OCI-LY3 (cell line): ENCODE results near the gene IL1RAPL1.

ENCODE experiments used
- H2AFZ ChIP-seq: fragments of 200-600, 300-600 bp; shearing (Covaris generic); 2 replicates; pipeline ENCODE4 v1.6.0; 2014; ENCODE audit warnings: antibody characterized with exemption, low read depth, low read length
- H3K27ac ChIP-seq: fragments of 200-600, 300-600 bp; sonication (generic); 2 replicates; pipeline ENCODE4 v1.5.1; 2014; ENCODE audit warnings: mild to moderate bottlenecking, low read length, moderate library complexity, mixed read lengths
- H3K27me3 ChIP-seq: fragments of 200-600, 300-600 bp; sonication (generic); 2 replicates; pipeline ENCODE4 v1.6.1; 2014; ENCODE audit warnings: low read depth, low read length, mixed read lengths
- H3K36me3 ChIP-seq: fragments of 200-600, 300-600 bp; sonication (generic); replicated peaks from 2 replicates; pipeline ENCODE3; 2014; ENCODE audit warnings: low read depth, low read length, mixed read lengths
- H3K4me1 ChIP-seq: fragments of 300-600, 200-600 bp; sonication (generic); 2 replicates; pipeline ENCODE4 v1.6.1; 2014; ENCODE audit warnings: low read length, mixed read lengths
- H3K4me2 ChIP-seq: fragments of 200-600, 300-600 bp; sonication (generic); 2 replicates; pipeline ENCODE4 v1.6.1; 2014; ENCODE audit warnings: low read length, mixed read lengths
- H3K4me3 ChIP-seq: fragments of 300-600, 200-600 bp; sonication (generic); 2 replicates; pipeline ENCODE4 v1.5.1; 2014; ENCODE audit warnings: antibody characterized with exemption, mild to moderate bottlenecking, low read length, moderate library complexity
- H3K79me2 ChIP-seq: fragments of 300-600, 200-600 bp; shearing (Covaris generic); 2 replicates; pipeline ENCODE4 v1.6.1; 2014; ENCODE audit warnings: mild to moderate bottlenecking, low read length, mixed read lengths
- H3K9ac ChIP-seq: fragments of 300-600, 200-600 bp; shearing (Covaris generic); 2 replicates; pipeline ENCODE4 v1.6.0; 2014; ENCODE audit warnings: mild to moderate bottlenecking, low read length, moderate library complexity
- H3K9me3 ChIP-seq: fragments of 200-600, 300-600 bp; shearing (Covaris generic); 2 replicates; pipeline ENCODE4 v1.6.1; 2014; ENCODE audit warnings: low read length, mixed read lengths; ENCODE audit not compliant: insufficient read depth
- H4K20me1 ChIP-seq: fragments of 200-600, 300-600 bp; sonication (generic); 2 replicates; pipeline ENCODE4 v1.6.1; 2016; ENCODE audit warnings: low read length, mixed read lengths; ENCODE audit not compliant: insufficient read depth
- EZH2phosphoT487 ChIP-seq: fragments of 200-600 bp; shearing (Covaris generic); IDR thresholded peaks from 2 replicates; pipeline ENCODE4 v1.6.1; 2018; ENCODE audit warnings: antibody characterized with exemption, mixed run types, low read depth
- TF ChIP-seq, protein P1 (sequence below): fragments of 200-600, 300-600 bp; sonication (generic); IDR thresholded peaks from 2 replicates; pipeline ENCODE4 v1.5.1; 2014; ENCODE audit warnings: antibody characterized with exemption, low read length, low read depth

IL1RAPL1 gene

DNA sequence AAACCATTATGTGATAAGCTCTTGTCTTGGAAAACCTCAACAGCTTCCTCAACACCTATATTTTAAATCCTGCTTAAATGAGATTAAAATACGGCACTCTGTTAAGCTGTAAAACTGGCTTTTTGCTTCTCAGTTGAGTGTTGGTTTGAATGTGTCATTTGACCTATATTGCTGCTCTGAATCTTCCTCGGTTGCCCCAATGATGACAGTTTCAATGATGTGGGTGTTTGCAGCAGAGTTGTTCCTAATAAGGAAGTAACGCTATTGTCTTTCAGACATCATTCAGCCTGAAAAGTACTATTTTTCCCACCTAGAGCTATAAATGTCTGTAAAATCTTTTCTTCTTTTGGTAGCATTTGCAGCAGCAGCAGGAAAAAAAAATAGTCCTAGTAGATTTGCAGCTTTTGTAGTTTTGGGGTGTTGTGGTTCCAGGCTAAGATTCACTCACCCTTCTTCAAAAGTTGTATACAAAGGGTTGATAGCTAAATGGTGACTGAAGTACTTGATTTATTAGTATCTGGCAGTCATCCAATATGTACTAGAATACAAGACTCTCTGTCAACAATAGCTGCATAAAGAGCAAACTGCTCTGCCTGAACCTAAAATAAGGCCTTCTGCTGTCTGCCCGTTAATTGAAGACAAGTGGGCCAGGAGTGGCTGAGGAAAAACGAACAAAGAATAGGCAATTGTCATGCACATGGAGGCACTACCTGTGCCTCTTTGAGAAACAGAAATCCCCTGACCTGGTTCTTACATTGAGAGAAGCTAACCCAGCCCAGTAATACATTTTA lies 333.1 kb downstream of the IL1RAPL1 start:
- Histone ChIP-seq H4K20me1 (no peaks in the 10 kb centered on the region), H3K4me1 (peaks cover 12% of the 10 kb centered on the region), H3K9me3 (no peaks in the 10 kb centered on the region), H3K79me2 (no peaks in the 10 kb centered on the region), H3K9ac (no peak overlapping the region), H3K36me3 (no peaks in the 10 kb centered on the region), H3K4me2 (no peak overlapping the region), H3K27me3 (no peaks in the 10 kb centered on the region), H2AFZ (no peak overlapping the region), H3K27ac (no peak overlapping the region), H3K4me3 (no peak overlapping the region)
- TF ChIP-seq, protein P1, sequence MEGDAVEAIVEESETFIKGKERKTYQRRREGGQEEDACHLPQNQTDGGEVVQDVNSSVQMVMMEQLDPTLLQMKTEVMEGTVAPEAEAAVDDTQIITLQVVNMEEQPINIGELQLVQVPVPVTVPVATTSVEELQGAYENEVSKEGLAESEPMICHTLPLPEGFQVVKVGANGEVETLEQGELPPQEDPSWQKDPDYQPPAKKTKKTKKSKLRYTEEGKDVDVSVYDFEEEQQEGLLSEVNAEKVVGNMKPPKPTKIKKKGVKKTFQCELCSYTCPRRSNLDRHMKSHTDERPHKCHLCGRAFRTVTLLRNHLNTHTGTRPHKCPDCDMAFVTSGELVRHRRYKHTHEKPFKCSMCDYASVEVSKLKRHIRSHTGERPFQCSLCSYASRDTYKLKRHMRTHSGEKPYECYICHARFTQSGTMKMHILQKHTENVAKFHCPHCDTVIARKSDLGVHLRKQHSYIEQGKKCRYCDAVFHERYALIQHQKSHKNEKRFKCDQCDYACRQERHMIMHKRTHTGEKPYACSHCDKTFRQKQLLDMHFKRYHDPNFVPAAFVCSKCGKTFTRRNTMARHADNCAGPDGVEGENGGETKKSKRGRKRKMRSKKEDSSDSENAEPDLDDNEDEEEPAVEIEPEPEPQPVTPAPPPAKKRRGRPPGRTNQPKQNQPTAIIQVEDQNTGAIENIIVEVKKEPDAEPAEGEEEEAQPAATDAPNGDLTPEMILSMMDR: no peak
- no peak for TF ChIP-seq EZH2phosphoT487

DNA sequence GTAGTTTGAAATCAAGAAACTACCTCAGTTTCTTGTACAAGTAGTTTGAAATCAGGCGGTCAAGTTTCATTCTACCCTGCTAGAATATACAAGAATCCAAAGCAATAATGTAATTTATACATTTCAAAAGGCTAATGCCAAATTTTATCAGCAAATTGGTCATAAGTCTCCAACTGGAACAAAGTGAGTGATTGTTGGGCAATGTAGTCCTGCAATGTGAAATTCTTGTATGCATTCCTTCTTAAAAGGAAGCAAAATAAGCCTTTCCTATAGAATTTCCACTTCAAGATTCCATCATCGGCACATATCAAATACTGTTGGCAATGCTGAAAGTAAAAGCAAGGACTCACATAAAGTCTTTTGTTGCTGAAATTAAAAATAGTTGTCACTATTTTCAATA lies 334.9 kb downstream of the IL1RAPL1 start:
- Histone ChIP-seq H3K4me3 (no peak overlapping the region), H3K4me2 (no peak overlapping the region), H3K9me3 (no peaks in the 10 kb centered on the region), H2AFZ (no peak overlapping the region), H4K20me1 (no peaks in the 10 kb centered on the region), H3K79me2 (no peaks in the 10 kb centered on the region), H3K9ac (no peak overlapping the region), H3K27me3 (no peaks in the 10 kb centered on the region), H3K4me1 (peaks cover 12% of the 10 kb centered on the region), H3K36me3 (no peaks in the 10 kb centered on the region), H3K27ac (no peak overlapping the region)
- TF ChIP-seq, protein P1: no peak
- TF ChIP-seq EZH2phosphoT487: no peak

DNA sequence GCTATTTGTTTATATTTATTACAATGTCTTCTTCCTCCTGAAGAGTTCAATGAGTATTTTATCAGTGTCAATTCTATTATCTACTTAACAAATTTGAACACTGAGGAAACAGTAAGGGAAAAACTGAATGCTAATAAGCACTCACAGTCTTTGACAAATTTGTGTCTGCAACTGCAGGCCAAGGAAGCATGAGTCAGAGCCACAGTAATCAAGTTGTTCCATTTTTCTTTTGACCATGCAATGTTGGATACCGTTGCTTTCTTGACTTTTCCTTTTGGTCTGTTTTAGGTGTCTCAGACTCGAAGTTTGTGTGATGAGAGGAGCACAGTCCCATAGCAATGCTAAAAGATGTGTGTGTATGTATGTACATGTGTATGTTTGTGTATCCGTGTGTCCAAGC lies 359.6 kb downstream of the IL1RAPL1 start:
- Histone ChIP-seq H3K27me3 (no peaks in the 10 kb centered on the region), H3K4me3 (no peak overlapping the region), H3K79me2 (no peaks in the 10 kb centered on the region), H3K9me3 (no peaks in the 10 kb centered on the region), H4K20me1 (no peaks in the 10 kb centered on the region), H3K4me2 (no peak overlapping the region), H3K4me1 (no peaks in the 10 kb centered on the region), H3K9ac (no peak overlapping the region), H2AFZ (no peak overlapping the region), H3K36me3 (no peaks in the 10 kb centered on the region), H3K27ac (no peak overlapping the region)
- TF ChIP-seq EZH2phosphoT487: no peak
- TF ChIP-seq, protein P1: no peak

DNA sequence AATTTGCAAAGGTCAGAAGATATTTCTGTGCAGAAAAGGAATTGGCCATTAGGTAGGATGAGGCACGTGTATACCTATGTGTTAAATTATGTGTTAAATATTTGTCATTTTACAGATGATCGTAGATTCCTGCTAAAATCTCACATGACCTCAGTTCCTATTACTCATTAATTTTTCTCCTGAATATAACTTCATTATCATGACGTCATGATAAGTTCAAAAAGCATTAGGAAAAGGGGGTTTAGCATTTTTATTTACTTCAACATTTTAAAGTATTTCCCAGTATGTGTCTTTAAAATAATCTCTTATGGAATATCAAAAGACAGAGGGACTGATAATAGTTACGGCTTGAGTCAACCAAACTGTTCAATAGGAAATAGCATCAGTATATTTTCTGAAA lies 372.8 kb downstream of the IL1RAPL1 start:
- no peak overlapping the region for H3K4me2 ChIP-seq
- H3K9me3 ChIP-seq: no peaks in the 10 kb centered on the region
- no peaks in the 10 kb centered on the region for H4K20me1 ChIP-seq
- no peaks in the 10 kb centered on the region for H3K4me1 ChIP-seq
- H3K36me3 ChIP-seq: no peaks in the 10 kb centered on the region
- TF ChIP-seq, protein P1: no peak
- no peak for TF ChIP-seq EZH2phosphoT487
- no peak overlapping the region for H3K4me3 ChIP-seq
- H3K27me3 ChIP-seq: no peaks in the 10 kb centered on the region
- no peak overlapping the region for H3K27ac ChIP-seq
- no peak overlapping the region for H2AFZ ChIP-seq
- no peaks in the 10 kb centered on the region for H3K79me2 ChIP-seq
- H3K9ac ChIP-seq: no peak overlapping the region
